Thyroid gland (tissue), 4 donors: ENCODE results near the gene RPL36.

ENCODE experiments used
- CTCF ChIP-seq, 6 experiments: fragments of 200-600 bp in 3 of 6; fragments of 450-650 bp in 3 of 6; sonication (generic) in 3 of 6; IDR thresholded peaks; one replicate each; pipeline ENCODE4 v1.5.1; 2016 to 2019; ENCODE audit warnings: antibody characterized with exemption in 6 of 6, mild to moderate bottlenecking in 2 of 6, inconsistent platforms in 1 of 6, moderate library complexity in 1 of 6
- POLR2A ChIP-seq, 2 donors: fragments of 450-650 bp; IDR thresholded peaks; one replicate each; pipeline ENCODE4 v1.6.1; 2017; ENCODE audit warnings: antibody characterized with exemption in 2 of 2, mild to moderate bottlenecking in 2 of 2, moderate library complexity in 1 of 2

- TF ChIP-seq CTCF (IDR thresholded peaks at IDR 0.05) (no peak), POLR2A (IDR thresholded peaks at IDR 0.05) (no peak)
Observed at GRCh38 chr19:5738423-5738822, 48.3 kb downstream of the RPL36 start.
